Small intestine (tissue), 7 donors: Measurements from ENCODE around the gene TBC1D24. TPM values are rescaled to one million over a fixed set of nuclear protein-coding genes. Genes with fewer than 3 reads are reported as not detected.

ENCODE experiments used
- DNase-seq, 2 donors: peaks; one replicate each; pipeline versions ENCODE4 v3.0.0 to v3.0.0-alpha.2; 2013
- FAIRE-seq: peaks from 2 replicates; lab custom pipeline; 2012; peaks lifted over from hg19 to GRCh38; lab: Jason Lieb, UNC
- H3K27ac ChIP-seq, 3 donors: one replicate each; pipeline ENCODE4 v1.5.1; 2013; ENCODE audit warnings: low read length in 2 of 3, mild to moderate bottlenecking in 2 of 3, control low read depth in 1 of 3, inconsistent platforms in 1 of 3, low read depth in 1 of 3, moderate library complexity in 1 of 3
- H3K27me3 ChIP-seq, 3 donors: one replicate each; pipeline ENCODE4 v1.6.1; 2013; ENCODE audit warnings: low read length in 3 of 3, inconsistent platforms in 1 of 3; ENCODE audit not compliant: control insufficient read depth in 3 of 3, insufficient read depth in 3 of 3
- H3K36me3 ChIP-seq, 3 donors: one replicate each; pipeline ENCODE4 v1.6.1; 2013; ENCODE audit warnings: low read length in 3 of 3, inconsistent platforms in 1 of 3, low read depth in 1 of 3, mild to moderate bottlenecking in 1 of 3, moderate library complexity in 1 of 3; ENCODE audit not compliant: control insufficient read depth in 3 of 3, insufficient read depth in 2 of 3
- H3K4me1 ChIP-seq, 3 donors: one replicate each; pipeline ENCODE4 v1.6.1; 2013; ENCODE audit warnings: low read length in 2 of 3, inconsistent platforms in 1 of 3, low read depth in 1 of 3, mild to moderate bottlenecking in 1 of 3, moderate library complexity in 1 of 3; ENCODE audit not compliant: control insufficient read depth in 3 of 3, insufficient read depth in 2 of 3
- H3K4me3 ChIP-seq, 3 donors: one replicate each; pipeline ENCODE4 v1.5.1; 2013; ENCODE audit warnings: low read length in 3 of 3, control low read depth in 1 of 3, inconsistent platforms in 1 of 3, low read depth in 1 of 3, mild to moderate bottlenecking in 1 of 3, moderate library complexity in 1 of 3
- H3K9me3 ChIP-seq, 2 donors: one replicate each; pipeline ENCODE4 v1.6.1; 2013; ENCODE audit warnings: low read depth in 1 of 2, low read length in 1 of 2; ENCODE audit not compliant: control insufficient read depth in 2 of 2, insufficient read depth in 1 of 2
- WGBS, 3 donors: extraction: QIAGEN DNeasy Blood & Tissue Kit; methylation state at CpG; one replicate each; pipeline ENCODE4 v1.1.7; 2013; 5-methylcytosine and 5-hydroxymethylcytosine counted together
- polyA plus RNA-seq, 4 donors: library from polyadenylated mRNA; stranded (reverse) in 3 of 4; unstranded in 1 of 4; fragments of 200-250 nt in 3 of 4; fragments of 120-200 nt in 1 of 4; gene quantifications; one replicate each; pipeline versions ENCODE4 v1.2.1 to v1.2.3, GENCODE V29; 2013
- donor health status: healthy with polysubstance abuse.
- donor health status: control.
- donor health status: control.
- donor health status: Bipolar disorder and iron deficiency.
- donor health status: healthy.

TBC1D24 gene
- polyA plus RNA-seq, 4 donors: 0.81 to 12.6 (median 3.2) TPM

GRCh38 chr16:2514333-2515179, 39.6 kb downstream of the TBC1D24 start:
- Histone ChIP-seq H3K36me3 (peaks cover 0 to 49% (median 0%) of the 10 kb centered on the region in 3 donors), H3K9me3 (no peaks in the 10 kb centered on the region), H3K27ac (peak overlapping the region; percentile 88 to 95 (median 94)), H3K4me3 (peak overlapping the region; percentile 84 to 98 (median 95)), H3K4me1 (peaks cover 3 to 64% (median 9%) of the 10 kb centered on the region in 3 donors), H3K27me3 (no peaks in the 10 kb centered on the region)
- FAIRE-seq (no peak), DNase-seq (peak; percentile 32 to 62)
- 0 to 1% (median 1%) methylated on average over 34 to 63 of the region's 63 CpGs for WGBS, 3 donors

DNA sequence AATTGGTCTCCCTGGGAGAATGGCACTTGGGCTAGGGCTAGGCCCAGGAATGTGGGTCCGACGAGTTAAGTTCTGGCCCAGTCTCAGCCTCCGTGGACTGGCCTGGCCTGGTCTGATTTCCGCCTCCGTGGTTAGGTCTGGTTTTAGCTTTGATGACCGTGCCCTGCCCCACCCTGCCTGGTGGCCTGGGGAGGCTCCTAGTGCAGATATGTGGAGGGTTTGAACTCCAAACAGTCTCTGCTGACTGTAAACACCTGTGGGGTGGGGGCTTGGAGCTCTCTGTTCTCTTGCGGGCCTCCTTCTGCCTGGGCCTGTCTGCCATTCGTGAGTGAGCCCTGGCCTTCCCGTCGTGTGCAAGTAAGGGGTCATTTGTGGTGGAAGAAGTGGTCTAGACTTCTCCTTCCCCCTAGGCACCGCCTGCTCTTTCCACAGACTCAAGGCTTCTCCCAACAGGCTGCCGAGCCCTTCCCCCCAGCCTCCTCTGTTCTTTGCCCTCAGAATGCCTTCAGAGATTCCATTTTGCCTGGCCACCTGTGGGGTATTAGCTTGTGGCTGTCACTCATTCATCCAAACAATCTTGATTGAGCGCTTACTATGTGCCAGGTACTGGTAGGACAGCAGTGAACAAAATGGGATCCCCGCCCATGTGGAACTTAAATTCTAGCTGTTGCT, 40.4 kb downstream of the TBC1D24 start:
- peak overlapping the region; percentile 84 to 98 (median 95) for H3K4me3 ChIP-seq
- H3K36me3 ChIP-seq: peaks cover 0 to 54% (median 0%) of the 10 kb centered on the region in 3 donors
- no peaks in the 10 kb centered on the region for H3K27me3 ChIP-seq
- H3K27ac ChIP-seq: peak overlapping the region; percentile 88 to 95 (median 94)
- peaks cover 3 to 66% (median 11%) of the 10 kb centered on the region in 3 donors for H3K4me1 ChIP-seq
- DNase-seq (peak; percentile 56 to 65), FAIRE-seq (no peak)
- H3K9me3 ChIP-seq: no peaks in the 10 kb centered on the region
- WGBS, 3 donors: 8 to 25% (median 19%) methylated on average over 14 of the region's 14 CpGs

DNA sequence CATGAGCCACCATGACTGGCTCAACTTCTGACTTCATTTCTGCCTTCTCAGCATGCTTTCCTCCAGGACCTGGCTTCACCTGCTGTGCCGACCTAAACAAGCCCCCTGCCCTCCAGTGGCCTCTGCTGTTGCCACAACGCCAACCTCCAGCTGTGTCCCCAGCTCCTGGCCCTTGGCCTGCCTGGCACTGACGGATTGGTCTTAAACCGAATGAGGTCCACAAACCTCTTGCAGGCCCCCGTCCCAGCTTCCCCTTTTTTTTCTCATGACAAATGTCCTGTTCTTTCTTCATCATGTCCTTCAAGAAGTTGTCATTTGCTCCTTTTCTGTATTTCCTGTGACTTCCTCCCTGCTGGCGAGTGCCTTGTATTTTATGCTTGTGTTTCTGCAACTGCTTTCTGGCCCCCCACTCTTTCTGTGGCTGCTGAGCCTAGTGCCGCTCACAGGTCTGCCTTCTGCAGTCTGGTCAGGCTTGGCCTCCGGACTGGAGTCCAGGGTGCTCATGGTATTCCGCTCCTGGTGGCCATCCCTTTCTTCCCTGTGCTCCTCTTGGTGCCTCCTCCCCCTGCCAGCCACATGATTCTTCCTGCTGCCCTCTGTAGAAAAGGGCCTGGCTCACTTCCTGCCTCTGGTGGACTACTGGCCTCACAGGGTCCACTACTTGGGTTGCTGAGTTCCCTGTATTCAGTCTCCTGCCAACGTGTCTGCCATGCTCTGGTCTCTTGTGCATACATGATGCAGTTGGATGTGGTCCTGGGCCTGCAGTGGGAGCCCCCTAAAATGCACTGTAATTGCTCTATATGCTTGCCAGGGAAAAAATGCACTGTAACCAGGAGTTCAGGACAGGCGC, 41.7 kb downstream of the TBC1D24 start:
- DNase-seq: peak; percentile 57 to 64
- no peak for FAIRE-seq
- 48 to 56% (median 50%) methylated on average over 11 of the region's 11 CpGs for WGBS, 3 donors

GRCh38 chr16:2517954-2518605, 43.2 kb downstream of the TBC1D24 start:
- Histone ChIP-seq H3K36me3 (peaks cover 0 to 72% (median 0%) of the 10 kb centered on the region in 3 donors), H3K4me1 (peaks cover 3 to 61% (median 15%) of the 10 kb centered on the region in 3 donors), H3K9me3 (no peaks in the 10 kb centered on the region), H3K4me3 (no peak overlapping the region), H3K27ac (peak overlapping the region in 1 of 3 donors; percentile 14), H3K27me3 (no peaks in the 10 kb centered on the region)
- FAIRE-seq (no peak), DNase-seq (no peak)
- 55 to 70% (median 60%) methylated on average over 12 of the region's 12 CpGs for WGBS, 3 donors

More for the DNA sequence above, 41.7 kb downstream of the TBC1D24 start:
- H3K9me3 ChIP-seq: no peaks in the 10 kb centered on the region
- H3K27me3 ChIP-seq: no peaks in the 10 kb centered on the region
- H3K27ac ChIP-seq: peak overlapping the region; percentile 21 to 94 (median 22)
- H3K4me1 ChIP-seq: peaks cover 3 to 69% (median 15%) of the 10 kb centered on the region in 3 donors
- H3K4me3 ChIP-seq: peak overlapping the region in 2 of 3 donors; percentile 14 to 30
- peaks cover 0 to 61% (median 0%) of the 10 kb centered on the region in 3 donors for H3K36me3 ChIP-seq

GRCh38 chr16:2518823-2519710, 44.1 kb downstream of the TBC1D24 start:
- FAIRE-seq (no peak), DNase-seq (no peak)
- Histone ChIP-seq H3K36me3 (peaks cover 0 to 82% (median 0%) of the 10 kb centered on the region in 3 donors), H3K27ac (peak overlapping the region; percentile 26 to 82 (median 62)), H3K4me3 (no peak overlapping the region), H3K4me1 (peaks cover 3 to 68% (median 15%) of the 10 kb centered on the region in 3 donors), H3K27me3 (no peaks in the 10 kb centered on the region), H3K9me3 (no peaks in the 10 kb centered on the region)
- 79 to 84% (median 82%) methylated on average over 30 to 39 of the region's 39 CpGs for WGBS, 3 donors

DNA sequence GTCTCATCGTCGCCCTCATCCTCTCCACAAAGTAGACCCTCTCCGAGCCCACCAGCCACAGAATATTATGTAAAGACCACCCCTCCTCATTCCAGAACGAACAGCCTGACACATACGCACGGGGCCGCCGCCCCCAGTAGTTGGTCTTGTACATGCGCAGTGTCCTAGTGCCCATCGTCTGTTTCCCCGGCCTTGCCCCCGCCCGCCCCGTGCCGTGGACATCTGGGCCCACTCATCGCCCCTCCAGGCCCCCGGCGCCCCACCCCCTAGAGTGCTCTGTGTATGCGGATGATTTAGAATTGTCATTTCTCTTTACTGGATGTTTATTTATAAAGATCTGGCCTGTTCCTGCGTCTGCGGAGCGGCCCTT, 44.8 kb downstream of the TBC1D24 start:
- 37 to 41% (median 39%) methylated on average over 22 of the region's 22 CpGs for WGBS, 3 donors
- DNase-seq: no peak
- no peak for FAIRE-seq
- Histone ChIP-seq H3K9me3 (no peaks in the 10 kb centered on the region), H3K4me1 (peaks cover 3 to 74% (median 15%) of the 10 kb centered on the region in 3 donors), H3K27ac (peak overlapping the region in 2 of 3 donors; percentile 62 to 82), H3K4me3 (peak overlapping the region in 1 of 3 donors; percentile 59), H3K36me3 (peaks cover 0 to 83% (median 0%) of the 10 kb centered on the region in 3 donors), H3K27me3 (no peaks in the 10 kb centered on the region)
